Peyer's patch (tissue), 4 donors: ENCODE measurements around the gene DDX11. TPM values are rescaled to one million over a fixed set of nuclear protein-coding genes. Genes with fewer than 3 reads are reported as not detected.

ENCODE experiments used
- DNase-seq, 3 donors: peaks; one replicate each; pipeline ENCODE4 v3.0.0-alpha.2; 2017 to 2019
- H3K27ac ChIP-seq, 4 donors: fragments of 200-600 bp; sonication (generic); one replicate each; pipeline ENCODE4 v1.5.1; 2016 to 2019
- H3K27me3 ChIP-seq, 2 donors: fragments of 200-600 bp; sonication (generic); one replicate each; pipeline ENCODE4 v1.5.1; 2019
- H3K36me3 ChIP-seq, 3 donors: fragments of 200-600 bp; sonication (generic); one replicate each; pipeline ENCODE4 v1.5.1; 2016 to 2019
- H3K4me1 ChIP-seq, 4 donors: fragments of 200-600 bp; sonication (generic); one replicate each; pipeline ENCODE4 v1.5.1; 2016 to 2019
- H3K4me3 ChIP-seq, 4 donors: fragments of 200-600 bp; sonication (generic); 1 replicate in 3 of 4; 2 replicates in 1 of 4; pipeline ENCODE4 v1.5.1; 2016 to 2019; ENCODE audit warnings: mild to moderate bottlenecking in 1 of 4
- H3K9me3 ChIP-seq, 4 donors: fragments of 200-600 bp; sonication (generic); one replicate each; pipeline ENCODE4 v1.5.1; 2016 to 2019; ENCODE audit warnings: mild to moderate bottlenecking in 1 of 4
- CTCF ChIP-seq, 6 experiments: fragments of 450-650 bp in 4 of 6; fragments of 200-600 bp in 2 of 6; sonication (generic) in 1 of 6; IDR thresholded peaks; one replicate each; pipeline ENCODE4 v1.5.1; 2017 to 2019; ENCODE audit warnings: antibody characterized with exemption in 6 of 6, mild to moderate bottlenecking in 3 of 6, moderate library complexity in 1 of 6
- POLR2A ChIP-seq, 2 donors: fragments of 450-650 bp; IDR thresholded peaks; one replicate each; pipeline ENCODE4 v1.5.1; 2017; ENCODE audit warnings: antibody characterized with exemption in 2 of 2, mild to moderate bottlenecking in 2 of 2, moderate library complexity in 2 of 2
- total RNA-seq, 4 donors: library from RNA; depleted of rRNA; stranded (reverse); fragments of >200 nt; gene quantifications; one replicate each; pipeline ENCODE4 v1.1.0, GENCODE V29; 2016

Gene DDX11
- total RNA-seq, 4 donors from 2014 or later = 53.1 to 189 (median 100) TPM

- no peaks in the 10 kb centered on the region for H3K27me3 ChIP-seq
- no peak overlapping the region for H3K4me3 ChIP-seq
- H3K36me3 ChIP-seq = no peaks in the 10 kb centered on the region
- TF ChIP-seq POLR2A (IDR thresholded peaks at IDR 0.05) (no peak), CTCF (IDR thresholded peaks at IDR 0.05) (no peak)
- H3K9me3 ChIP-seq = no peaks in the 10 kb centered on the region
- no peaks in the 10 kb centered on the region for H3K4me1 ChIP-seq
- no peak for DNase-seq
- no peak overlapping the region for H3K27ac ChIP-seq
Observed at GRCh38 chr12:31033146-31033545, 40.5 kb upstream of the DDX11 start.

- Histone ChIP-seq H3K27ac (no peak overlapping the region), H3K4me3 (no peak overlapping the region), H3K36me3 (no peaks in the 10 kb centered on the region), H3K4me1 (no peaks in the 10 kb centered on the region), H3K27me3 (no peaks in the 10 kb centered on the region), H3K9me3 (no peaks in the 10 kb centered on the region)
- TF ChIP-seq CTCF (IDR thresholded peaks at IDR 0.05) = no peak
- TF ChIP-seq POLR2A (IDR thresholded peaks at IDR 0.05) = no peak
- DNase-seq = no peak
Observed at GRCh38 chr12:31033681-31034080, 40.0 kb upstream of the DDX11 start.

- Histone ChIP-seq H3K27me3 (no peaks in the 10 kb centered on the region), H3K4me3 (no peak overlapping the region), H3K27ac (no peak overlapping the region), H3K36me3 (no peaks in the 10 kb centered on the region), H3K9me3 (no peaks in the 10 kb centered on the region), H3K4me1 (no peaks in the 10 kb centered on the region)
- DNase-seq = no peak
- TF ChIP-seq CTCF (IDR thresholded peaks at IDR 0.05) (no peak), POLR2A (IDR thresholded peaks at IDR 0.05) (no peak)
Observed at GRCh38 chr12:31034372-31034771, 39.3 kb upstream of the DDX11 start.

GRCh38 chr12:31035226-31035625 lies 38.4 kb upstream of the DDX11 start:
- H3K27me3 ChIP-seq = no peaks in the 10 kb centered on the region
- H3K4me3 ChIP-seq = no peak overlapping the region
- no peaks in the 10 kb centered on the region for H3K9me3 ChIP-seq
- TF ChIP-seq POLR2A (IDR thresholded peaks at IDR 0.05) (no peak), CTCF (IDR thresholded peaks at IDR 0.05) (no peak)
- no peak overlapping the region for H3K27ac ChIP-seq
- H3K36me3 ChIP-seq = no peaks in the 10 kb centered on the region
- no peaks in the 10 kb centered on the region for H3K4me1 ChIP-seq
- DNase-seq = no peak

- Histone ChIP-seq H3K9me3 (no peaks in the 10 kb centered on the region), H3K27me3 (no peaks in the 10 kb centered on the region), H3K36me3 (no peaks in the 10 kb centered on the region), H3K4me3 (no peak overlapping the region), H3K4me1 (no peaks in the 10 kb centered on the region), H3K27ac (no peak overlapping the region)
- DNase-seq = no peak
- TF ChIP-seq POLR2A (IDR thresholded peaks at IDR 0.05) (no peak), CTCF (IDR thresholded peaks at IDR 0.05) (no peak)
Observed at GRCh38 chr12:31035967-31036665, 37.5 kb upstream of the DDX11 start.

GRCh38 chr12:31037028-31037427 lies 36.6 kb upstream of the DDX11 start:
- Histone ChIP-seq H3K36me3 (no peaks in the 10 kb centered on the region), H3K4me1 (no peaks in the 10 kb centered on the region), H3K27ac (no peak overlapping the region), H3K27me3 (no peaks in the 10 kb centered on the region), H3K4me3 (no peak overlapping the region), H3K9me3 (no peaks in the 10 kb centered on the region)
- DNase-seq = no peak
- TF ChIP-seq CTCF (IDR thresholded peaks at IDR 0.05) (no peak), POLR2A (IDR thresholded peaks at IDR 0.05) (no peak)
